Stimulated activated naive CD8-positive, alpha-beta T cell treated with anti-CD3 and anti-CD28 coated beads, Interleukin-15, Interleukin-2, amounts not matched to agents 100 U/mL and 50 U/mL, for 24 hours (primary cell): Measurements from ENCODE around the gene JMJD1C.
"Not testable (repeated sequence)": the region's sequence is repeated elsewhere in the genome, so short reads cannot be mapped to it uniquely, and the experiment has no call there.

Experiments
- ATAC-seq: fragments of 150-1000 bp; cut with Tn5 transposase; one replicate; pipeline ENCODE4 v1.10.0; 2021
- DNase-seq: peaks from one replicate; pipeline ENCODE4 v3.0.0; 2021

Gene JMJD1C

GRCh38 chr10:63348245-63348850 is 117.4 kb downstream of the JMJD1C start:
- ATAC-seq = no peak
- DNase-seq = no peak

GRCh38 chr10:63346015-63346441 is 119.7 kb downstream of the JMJD1C start:
- ATAC-seq (no peak), DNase-seq (no peak)

- ATAC-seq = no peak
- DNase-seq = no peak
Observed at GRCh38 chr10:63344269-63344668, 121.5 kb downstream of the JMJD1C start.

- ATAC-seq = no peak
- no peak for DNase-seq
Observed at GRCh38 chr10:63343476-63343875, 122.3 kb downstream of the JMJD1C start.

GRCh38 chr10:63339640-63340039 is 126.1 kb downstream of the JMJD1C start:
- ATAC-seq, DNase-seq: not testable (repeated sequence)

GRCh38 chr10:63337455-63338251 is 128.1 kb downstream of the JMJD1C start:
- ATAC-seq = no peak

GRCh38 chr10:63331586-63331985 is 134.2 kb downstream of the JMJD1C start:
- DNase-seq (no peak), ATAC-seq (no peak)

More at GRCh38 chr10:63337455-63338251, 128.1 kb downstream of the JMJD1C start:
- DNase-seq = no peak

GRCh38 chr10:63324495-63324854 is 141.3 kb downstream of the JMJD1C start:
- DNase-seq (no peak), ATAC-seq (no peak)

GRCh38 chr10:63323701-63324494 is 141.9 kb downstream of the JMJD1C start:
- DNase-seq (no peak), ATAC-seq (no peak)

- DNase-seq (no peak), ATAC-seq (no peak)
Observed at GRCh38 chr10:63320683-63321082, 145.1 kb downstream of the JMJD1C start.

GRCh38 chr10:63319231-63319630 is 146.5 kb downstream of the JMJD1C start:
- no peak for ATAC-seq
- DNase-seq = no peak

GRCh38 chr10:63318491-63318890 is 147.3 kb downstream of the JMJD1C start:
- no peak for DNase-seq
- ATAC-seq = no peak

GRCh38 chr10:63314020-63314419 is 151.8 kb downstream of the JMJD1C start:
- no peak for ATAC-seq
- DNase-seq = no peak

- ATAC-seq (no peak), DNase-seq (no peak)
Observed at GRCh38 chr10:63313066-63313717, 152.6 kb downstream of the JMJD1C start.

GRCh38 chr10:63308628-63309027 is 157.1 kb downstream of the JMJD1C start:
- ATAC-seq (no peak), DNase-seq (no peak)

GRCh38 chr10:63304146-63304545 is 161.6 kb downstream of the JMJD1C start:
- ATAC-seq (no peak), DNase-seq (no peak)

- no peak for ATAC-seq
- no peak for DNase-seq
Observed at GRCh38 chr10:63300801-63301200, 165.0 kb downstream of the JMJD1C start.

- DNase-seq (no peak), ATAC-seq (no peak)
Observed at GRCh38 chr10:63297941-63298340, 167.8 kb downstream of the JMJD1C start.

GRCh38 chr10:63294781-63295180 is 171.0 kb downstream of the JMJD1C start:
- ATAC-seq (no peak), DNase-seq (no peak)

GRCh38 chr10:63292847-63293246 is 172.9 kb downstream of the JMJD1C start:
- not testable (repeated sequence) for DNase-seq, ATAC-seq

GRCh38 chr10:63288170-63288569 is 177.6 kb downstream of the JMJD1C start:
- DNase-seq (no peak), ATAC-seq (no peak)

- DNase-seq (no peak), ATAC-seq (no peak)
Observed at GRCh38 chr10:63286754-63287264, 179.0 kb downstream of the JMJD1C start.
